Measurements from ENCODE around the gene CAV3.

CAV3 gene

GRCh38 chr3:8762607-8763377 is 29.2 kb downstream of the CAV3 start:
- no peak for DNase-seq

GRCh38 chr3:8764528-8764927 is 30.9 kb downstream of the CAV3 start:
- DNase-seq: no peak

DNA sequence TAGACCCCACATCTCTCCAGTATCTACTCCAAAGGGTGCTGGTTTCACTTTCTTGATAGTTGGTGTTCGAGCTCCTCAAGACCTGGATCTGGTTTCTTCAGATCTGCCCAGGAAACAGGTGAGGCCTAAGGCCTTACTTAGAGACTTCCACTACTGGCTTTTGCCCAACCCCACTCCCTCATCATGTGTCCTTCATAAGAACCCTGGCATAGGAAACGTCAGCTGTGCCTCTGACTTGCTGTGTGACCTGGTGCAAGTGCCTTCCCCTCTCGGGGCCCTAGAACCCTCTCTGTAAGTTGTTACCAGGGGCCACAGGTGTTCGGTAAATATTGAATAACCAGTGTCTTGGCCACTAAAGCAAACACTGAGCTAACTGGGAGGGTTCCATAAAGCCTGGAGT is 31.9 kb downstream of the CAV3 start:
- no peak for DNase-seq

DNA sequence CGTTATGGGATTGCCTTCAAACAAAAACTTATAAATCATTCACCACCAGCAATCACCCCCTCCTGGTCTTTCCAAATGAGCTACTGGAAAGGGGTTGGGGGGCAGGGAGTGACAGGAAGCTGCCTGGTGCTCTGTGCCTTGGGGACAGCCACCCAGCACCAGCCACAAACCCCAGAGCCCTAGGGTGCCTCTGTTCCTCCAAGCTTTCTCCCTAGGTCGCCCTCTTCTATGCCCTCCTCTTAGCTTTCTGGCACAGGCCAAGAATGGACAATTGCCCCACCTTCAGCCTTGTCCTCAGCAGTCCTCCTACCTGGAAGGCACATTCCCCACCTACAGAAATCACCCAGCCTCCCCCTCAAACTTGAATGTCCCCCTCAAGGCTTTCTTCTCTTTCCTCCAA is 32.5 kb downstream of the CAV3 start:
- no peak for DNase-seq

DNA sequence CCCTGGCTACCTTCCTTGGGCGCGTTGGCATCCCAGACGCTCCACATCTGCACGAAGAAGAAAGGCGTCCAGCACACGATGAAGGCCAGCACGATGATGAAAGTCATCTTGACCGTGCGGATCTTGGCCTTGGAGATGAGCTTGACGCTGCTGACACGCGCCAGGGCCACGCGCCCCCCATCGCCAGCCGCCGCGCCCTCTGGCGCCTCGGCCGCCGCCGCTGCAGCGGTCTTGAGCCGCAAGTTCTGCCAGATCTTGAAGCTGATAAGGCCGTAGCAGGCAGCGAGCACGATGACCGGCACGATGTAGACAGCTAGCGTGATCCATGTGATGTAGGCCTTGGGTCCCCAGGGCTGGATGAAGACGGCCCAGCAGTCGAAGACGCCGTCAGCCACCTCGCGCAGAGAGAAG is 33.7 kb downstream of the CAV3 start:
- DNase-seq: no peak

GRCh38 chr3:8767667-8768363 is 34.2 kb downstream of the CAV3 start:
- DNase-seq: peak; percentile 60

DNA sequence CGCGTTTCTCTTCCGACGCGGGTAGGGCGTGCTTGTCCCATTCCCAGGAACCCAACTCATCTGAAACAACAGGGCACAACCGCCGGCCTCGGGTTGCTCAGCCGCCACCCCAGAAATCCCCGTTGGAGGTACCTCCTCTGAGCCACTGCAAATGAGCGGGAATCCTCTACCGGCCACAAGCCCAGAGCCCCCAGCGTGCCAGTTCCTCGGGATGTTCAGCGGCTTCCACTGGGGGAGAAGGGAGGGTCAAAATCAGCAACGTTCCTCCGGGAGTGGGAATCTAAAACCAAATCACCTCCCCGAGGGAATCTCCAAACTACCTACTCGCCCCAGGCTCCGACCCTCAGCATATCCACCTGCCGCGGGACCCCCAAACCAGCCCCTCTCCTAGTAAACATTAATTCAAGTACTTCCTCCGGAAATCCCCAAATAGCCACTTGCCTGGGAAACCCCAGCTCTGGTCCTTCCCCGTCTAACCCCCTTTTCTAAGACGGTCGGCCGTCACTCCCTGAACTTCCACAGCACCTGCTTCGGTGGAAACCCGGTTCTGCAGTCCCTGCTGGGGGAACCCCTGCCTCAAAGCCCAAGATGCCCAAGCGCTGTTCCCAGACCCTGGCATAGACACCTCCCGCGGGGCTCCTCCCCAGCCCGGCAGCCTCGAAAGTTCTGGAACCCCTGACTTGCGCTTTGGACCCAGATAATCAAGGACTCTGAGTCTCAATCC is 34.9 kb downstream of the CAV3 start:
- no peak for DNase-seq

GRCh38 chr3:8769088-8769822 is 35.7 kb downstream of the CAV3 start, which contains the start of gene OXTR:
TSS of gene OXTR (minus strand) at chr3:8769613. CDS start at chr3:8768187, 1,426 bp downstream.
- DNase-seq: peak; percentile 30

DNA sequence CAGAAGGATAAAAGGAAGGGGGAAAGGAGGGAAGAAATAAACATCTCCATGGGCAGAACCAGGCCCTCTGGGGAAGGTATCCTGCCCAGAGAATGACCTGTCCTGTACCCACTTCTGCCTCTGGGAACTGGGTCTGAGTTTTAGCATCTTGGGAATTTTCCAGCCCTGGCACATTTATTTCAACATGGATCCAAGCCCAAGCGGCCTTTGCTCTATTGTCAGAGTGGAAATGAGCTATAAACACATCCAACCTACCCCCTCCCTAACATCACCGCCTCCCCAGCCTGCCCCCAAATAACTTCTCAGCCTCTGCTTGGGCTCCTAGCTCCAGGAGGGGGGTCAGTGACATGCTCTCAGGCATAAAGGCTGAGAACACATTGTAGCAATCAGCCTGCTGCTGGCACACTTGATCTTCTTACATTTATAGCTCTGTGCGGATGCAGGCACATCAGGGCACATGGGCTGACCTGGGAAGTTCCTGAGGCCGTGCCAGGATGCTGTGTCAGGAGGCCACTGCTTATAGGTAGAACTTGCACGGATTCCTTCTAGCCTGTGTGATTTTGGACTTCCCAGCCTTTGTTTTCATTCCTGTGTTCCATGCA is 40.4 kb downstream of the CAV3 start:
- DNase-seq: no peak

- DNase-seq: no peak
Observed at GRCh38 chr3:8775181-8775580, 41.6 kb downstream of the CAV3 start.

- DNase-seq: no peak
Observed at GRCh38 chr3:8775602-8776001, 42.0 kb downstream of the CAV3 start.

DNA sequence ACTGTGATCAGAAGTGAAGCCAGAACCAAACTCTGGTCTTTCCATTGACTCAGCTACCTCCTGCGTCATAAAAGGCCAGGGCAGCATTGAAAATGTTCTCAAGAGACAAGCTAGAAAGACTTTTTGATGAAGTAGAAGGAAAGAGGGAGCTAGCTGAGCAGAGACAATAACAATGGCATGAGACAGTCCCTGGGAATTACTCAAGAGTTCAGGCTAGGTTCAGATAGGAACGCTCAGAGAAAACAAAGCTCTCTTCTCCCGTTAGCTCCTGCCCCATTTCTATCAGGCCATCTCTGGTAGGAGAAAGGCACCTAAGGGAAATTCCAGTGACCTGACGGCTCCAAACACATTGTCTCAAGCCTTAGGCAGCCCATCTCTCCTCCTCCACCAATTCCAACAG is 42.8 kb downstream of the CAV3 start:
- DNase-seq: no peak

- no peak for DNase-seq
Observed at GRCh38 chr3:8777201-8777977, 43.8 kb downstream of the CAV3 start.

- DNase-seq: no peak
Observed at GRCh38 chr3:8777978-8778267, 44.3 kb downstream of the CAV3 start.

- DNase-seq: no peak
Observed at GRCh38 chr3:8778475-8778874, 44.9 kb downstream of the CAV3 start.

DNA sequence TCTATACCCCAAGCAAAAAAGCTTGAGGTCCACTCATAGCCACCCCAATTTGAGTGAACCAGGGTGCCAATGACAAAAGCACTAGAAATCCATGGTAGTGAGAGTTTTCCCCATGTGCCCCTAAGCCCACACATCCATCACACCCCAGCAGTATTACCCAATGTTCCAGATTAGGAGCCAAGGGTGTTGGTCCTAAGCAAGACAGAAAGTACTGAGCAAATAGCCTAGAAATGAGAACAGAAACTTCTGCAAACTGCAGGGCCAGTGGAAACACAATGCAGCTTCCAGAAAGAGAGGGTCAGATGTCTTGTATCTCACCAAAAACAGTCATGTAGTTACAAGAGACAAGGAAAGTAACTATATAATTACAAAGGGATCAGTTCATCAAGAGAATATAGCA is 46.7 kb downstream of the CAV3 start:
- no peak for DNase-seq

- no peak for DNase-seq
Observed at GRCh38 chr3:8784676-8785435, 51.3 kb downstream of the CAV3 start.

DNA sequence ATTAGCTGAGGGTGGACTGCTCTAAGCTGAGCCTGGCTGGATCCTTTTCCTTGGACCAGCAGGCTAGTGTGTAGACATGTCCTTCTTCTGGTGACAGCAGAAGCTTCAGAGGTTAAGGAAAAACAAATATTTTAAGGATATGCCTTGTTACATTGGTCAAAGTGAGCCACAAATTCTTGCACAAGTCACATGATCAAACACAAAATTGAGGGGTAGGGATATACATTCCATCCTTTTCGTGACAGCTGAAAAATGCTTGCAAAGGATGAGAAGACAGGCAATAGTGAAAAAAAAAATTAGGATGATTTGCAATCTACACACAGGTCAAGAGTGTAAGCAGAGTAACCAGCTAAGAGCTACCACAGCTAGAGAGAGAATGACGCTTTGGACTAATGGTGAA is 56.9 kb downstream of the CAV3 start:
- no peak for DNase-seq

- DNase-seq: no peak
Observed at GRCh38 chr3:8793242-8793641, 59.6 kb downstream of the CAV3 start.

DNA sequence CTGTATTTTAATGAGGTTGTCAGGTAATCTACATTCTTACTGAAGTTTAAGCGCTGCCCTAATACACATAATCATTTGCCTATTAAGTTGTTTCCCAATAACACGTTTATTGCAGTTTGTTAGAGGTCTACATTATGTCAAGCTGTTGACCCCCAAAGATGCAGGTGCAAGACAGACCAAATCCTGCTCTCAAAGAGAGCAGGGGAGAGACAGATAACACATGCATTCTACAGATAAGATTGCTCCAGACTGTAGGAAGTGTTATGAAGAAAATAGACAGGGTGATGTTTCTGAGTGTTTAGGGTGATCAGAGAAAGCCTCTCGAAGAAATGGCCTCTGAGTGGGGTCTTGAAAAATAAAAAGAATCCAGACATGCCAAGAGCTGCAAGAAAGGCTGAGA is 60.6 kb downstream of the CAV3 start:
- no peak for DNase-seq

All from NCI-H510A (cell line).